ENCODE results near the gene MED27.
A peak's percentile ranks its signal among the peaks of the same experiment; 100 is the strongest.
"Not testable (repeated sequence)": the region's sequence is repeated elsewhere in the genome, so short reads cannot be mapped to it uniquely, and the experiment has no call there.

Gene MED27

GRCh38 chr9:132018957-132019405 lies 60.7 kb downstream of the MED27 start:
- DNase-seq (ENCODE audit: low read depth in 2 of 2), result no peak

- DNase-seq (ENCODE audit: low read depth in 2 of 2), result no peak
These were observed 63.2 kb downstream of the MED27 start for GRCh38 chr9:132016456-132016855.

GRCh38 chr9:132015866-132016265 lies 63.8 kb downstream of the MED27 start:
- no peak for DNase-seq (ENCODE audit: low read depth in 2 of 2)

- no peak for DNase-seq (ENCODE audit: low read depth in 2 of 2)
These were observed 65.4 kb downstream of the MED27 start for GRCh38 chr9:132014218-132014805.

- no peak for DNase-seq (ENCODE audit: low read depth in 2 of 2)
These were observed 66.8 kb downstream of the MED27 start for GRCh38 chr9:132012704-132013357.

GRCh38 chr9:132011896-132012295 lies 67.8 kb downstream of the MED27 start:
- no peak for DNase-seq (ENCODE audit: low read depth in 2 of 2)

GRCh38 chr9:132011309-132011708 lies 68.4 kb downstream of the MED27 start:
- no peak for DNase-seq (ENCODE audit: low read depth in 2 of 2)

GRCh38 chr9:132010201-132010600 lies 69.5 kb downstream of the MED27 start:
- not testable (repeated sequence) for DNase-seq (ENCODE audit: low read depth in 2 of 2)

GRCh38 chr9:132008855-132009812 lies 70.5 kb downstream of the MED27 start:
- no peak for DNase-seq (ENCODE audit: low read depth in 2 of 2)

- no peak for DNase-seq (ENCODE audit: low read depth in 2 of 2)
These were observed 71.4 kb downstream of the MED27 start for GRCh38 chr9:132008184-132008803.

- no peak for DNase-seq (ENCODE audit: low read depth in 2 of 2)
These were observed 72.2 kb downstream of the MED27 start for GRCh38 chr9:132007371-132008025.

GRCh38 chr9:132006677-132007370 lies 72.8 kb downstream of the MED27 start:
- DNase-seq (ENCODE audit: low read depth in 2 of 2), result peak; percentile 8 to 14

- no peak for DNase-seq (ENCODE audit: low read depth in 2 of 2)
These were observed 73.8 kb downstream of the MED27 start for GRCh38 chr9:132005899-132006298.

- DNase-seq (ENCODE audit: low read depth in 2 of 2), result no peak
These were observed 75.3 kb downstream of the MED27 start for GRCh38 chr9:132004323-132004722.

GRCh38 chr9:132003896-132004295 lies 75.8 kb downstream of the MED27 start:
- DNase-seq (ENCODE audit: low read depth in 2 of 2), result no peak

GRCh38 chr9:132003319-132003704 lies 76.4 kb downstream of the MED27 start:
- DNase-seq (ENCODE audit: low read depth in 2 of 2), result no peak

- no peak for DNase-seq (ENCODE audit: low read depth in 2 of 2)
These were observed 76.9 kb downstream of the MED27 start for GRCh38 chr9:132002643-132003318.

- DNase-seq (ENCODE audit: low read depth in 2 of 2), result no peak
These were observed 78.1 kb downstream of the MED27 start for GRCh38 chr9:132001567-132001966.

- no peak for DNase-seq (ENCODE audit: low read depth in 2 of 2)
These were observed 79.0 kb downstream of the MED27 start for GRCh38 chr9:132000659-132001058.

Data from stimulated activated CD8-positive, alpha-beta memory T cell treated with anti-CD3 and anti-CD28 coated beads, Interleukin-15, amount 100 ng/mL, for 48 hours (primary cell).